ENCODE measurements around the gene PTPRS. TPM values are rescaled to one million over a fixed set of nuclear protein-coding genes. Genes with fewer than 3 reads are reported as not detected.

Gene PTPRS
- total and polyA plus RNA-seq, 9 of the 15 experiments (the other 6 are each of a cell fraction or from before 2014, with no cell fraction given), result 1.1 to 49.4 (median 14.1) TPM

GRCh38 chr19:5312058-5312457 is 28.6 kb downstream of the PTPRS start (continued):
- no peak for TF ChIP-seq VEZF1 (CRISPR knock-in tag; IDR thresholded peaks at IDR 0.05)
- 0 out of 3 replicates have a peak, but pooled peaks of 1 of the 2 experiments have one; percentile 41 for TF ChIP-seq CBX3 (IDR thresholded peaks at IDR 0.05; ENCODE audit: borderline replicate concordance in 1 of 2, low read length in 2 of 2)
- TF ChIP-seq HIVEP1 (CRISPR knock-in tag; IDR thresholded peaks at IDR 0.05), result no peak
- TF ChIP-seq ZFX (CRISPR knock-in tag; IDR thresholded peaks at IDR 0.05), result no peak
- TF ChIP-seq ZC3H4 (CRISPR knock-in tag; IDR thresholded peaks at IDR 0.05; ENCODE audit: borderline replicate concordance), result no peak
- no peak for TF ChIP-seq TAF15 (IDR thresholded peaks at IDR 0.05; ENCODE audit: low read depth, low read length)
- peak; percentile 93 for TF ChIP-seq SMARCA5 (IDR thresholded peaks at IDR 0.05)
- no peak for TF ChIP-seq PPARD (CRISPR knock-in tag; IDR thresholded peaks at IDR 0.05)
- no peak for TF ChIP-seq ZNF197 (CRISPR knock-in tag; IDR thresholded peaks at IDR 0.05; ENCODE audit: low read depth)
- no peak for TF ChIP-seq SPI1 (IDR thresholded peaks at IDR 0.05; ENCODE audit: borderline replicate concordance, low read depth, low read length)
- TF ChIP-seq EZH2 (IDR thresholded peaks at IDR 0.05; ENCODE audit: borderline replicate concordance, low read depth, low read length), result no peak
- TF ChIP-seq ZNF146 (CRISPR knock-in tag; IDR thresholded peaks at IDR 0.05; ENCODE audit: unreplicated experiment), result peak; percentile 100
- TF ChIP-seq RBM34 (IDR thresholded peaks at IDR 0.05; ENCODE audit: borderline replicate concordance, insufficient read depth, low read length), result no peak
- TF ChIP-seq PHTF2 (CRISPR knock-in tag; IDR thresholded peaks at IDR 0.05), result no peak
- TF ChIP-seq RFX1 (IDR thresholded peaks at IDR 0.05), result no peak
- TF ChIP-seq PHF21A (IDR thresholded peaks at IDR 0.05; ENCODE audit: borderline replicate concordance, low read depth), result no peak
- no peak for TF ChIP-seq ZNF785 (CRISPR knock-in tag; IDR thresholded peaks at IDR 0.05)
- TF ChIP-seq, protein P1, sequence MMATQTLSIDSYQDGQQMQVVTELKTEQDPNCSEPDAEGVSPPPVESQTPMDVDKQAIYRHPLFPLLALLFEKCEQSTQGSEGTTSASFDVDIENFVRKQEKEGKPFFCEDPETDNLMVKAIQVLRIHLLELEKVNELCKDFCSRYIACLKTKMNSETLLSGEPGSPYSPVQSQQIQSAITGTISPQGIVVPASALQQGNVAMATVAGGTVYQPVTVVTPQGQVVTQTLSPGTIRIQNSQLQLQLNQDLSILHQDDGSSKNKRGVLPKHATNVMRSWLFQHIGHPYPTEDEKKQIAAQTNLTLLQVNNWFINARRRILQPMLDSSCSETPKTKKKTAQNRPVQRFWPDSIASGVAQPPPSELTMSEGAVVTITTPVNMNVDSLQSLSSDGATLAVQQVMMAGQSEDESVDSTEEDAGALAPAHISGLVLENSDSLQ (IDR thresholded peaks at IDR 0.05), result no peak
- no peak for TF ChIP-seq HNRNPL (IDR thresholded peaks at IDR 0.05; ENCODE audit: low read depth, low read length)
- TF ChIP-seq RCOR1 (IDR thresholded peaks at IDR 0.05; ENCODE audit: borderline replicate concordance in 1 of 2, low read depth in 2 of 2, low read length in 2 of 2), result 0 out of 4 replicates have a peak, but pooled peaks of 1 of the 2 experiments have one; percentile 52
- no peak for TF ChIP-seq ZNF76 (CRISPR knock-in tag; IDR thresholded peaks at IDR 0.05; ENCODE audit: borderline replicate concordance)
- no peak for TF ChIP-seq TOE1 (IDR thresholded peaks at IDR 0.05; ENCODE audit: borderline replicate concordance)
- TF ChIP-seq TOE1 (CRISPR knock-in tag; IDR thresholded peaks at IDR 0.05; ENCODE audit: borderline replicate concordance, low read depth), result 0 out of 2 replicates have a peak, but pooled peaks have one; percentile 65
- no peak for TF ChIP-seq HMG20A (CRISPR knock-in tag; conservative IDR thresholded peaks at IDR 0.05)
- TF ChIP-seq PTBP1 (IDR thresholded peaks at IDR 0.05; ENCODE audit: low read depth, low read length), result peak; percentile 84; the same call in 1 of the 2 replicates
- no peak for TF ChIP-seq HLTF (IDR thresholded peaks at IDR 0.05)
- peak; percentile 89 for TF ChIP-seq RBM25 (IDR thresholded peaks at IDR 0.05; ENCODE audit: low read depth, low read length, severe bottlenecking)
- no peak for TF ChIP-seq ILF3 (IDR thresholded peaks at IDR 0.05; ENCODE audit: borderline replicate concordance)

Measured in K562 (cell line).